Heart right ventricle (tissue), 16 donors: ENCODE measurements around the gene TNPO2. TPM values are rescaled to one million over a fixed set of nuclear protein-coding genes. Genes with fewer than 3 reads are reported as not detected.

ENCODE experiments used
- ATAC-seq, 8 donors: fragments of 200-7000 bp; cut with Tn5 transposase; one replicate each; pipeline ENCODE4 v1.9.1; 2020; ENCODE audit warnings: mild to moderate bottlenecking in 8 of 8, moderate library complexity in 8 of 8, moderate number of reproducible peaks in 1 of 8
- DNase-seq, 2 donors: peaks; one replicate each; pipeline ENCODE4 v3.0.0-alpha.2; 2020
- H3K27ac ChIP-seq, 10 donors: fragments of 200-600 bp; sonication (generic) in 2 of 10; one replicate each; pipeline versions ENCODE4 v1.5.0 to v1.8.0; 2020 to 2022; ENCODE audit warnings: mild to moderate bottlenecking in 3 of 10
- H3K27me3 ChIP-seq, 7 donors: fragments of 200-600 bp; one replicate each; pipeline ENCODE4 v1.8.0; 2021 to 2022; ENCODE audit warnings: mild to moderate bottlenecking in 2 of 7
- H3K36me3 ChIP-seq, 9 donors: fragments of 200-600 bp; sonication (generic) in 1 of 9; one replicate each; pipeline versions ENCODE4 v1.5.0 to v1.8.0; 2020 to 2022; ENCODE audit warnings: mild to moderate bottlenecking in 2 of 9
- H3K4me1 ChIP-seq, 9 donors: fragments of 200-600 bp; sonication (generic) in 1 of 9; one replicate each; pipeline versions ENCODE4 v1.5.0 to v1.8.0; 2020 to 2022; ENCODE audit warnings: mild to moderate bottlenecking in 4 of 9
- H3K4me3 ChIP-seq, 10 donors: fragments of 200-600 bp; sonication (generic) in 2 of 10; one replicate each; pipeline versions ENCODE4 v1.5.0 to v1.8.0; 2020 to 2022; ENCODE audit warnings: mild to moderate bottlenecking in 7 of 10, moderate library complexity in 2 of 10
- H3K9me3 ChIP-seq, 11 donors: fragments of 200-600 bp in 10 of 11; sonication (generic) in 2 of 11; one replicate each; pipeline versions ENCODE4 v1.5.0 to v1.8.0; 2013 to 2022; ENCODE audit warnings: mild to moderate bottlenecking in 2 of 11, control low read depth in 1 of 11, moderate library complexity in 1 of 11
- CTCF ChIP-seq, 9 donors: fragments of 200-600 bp; sonication (generic) in 2 of 9; IDR thresholded peaks; one replicate each; pipeline versions ENCODE4 v1.5.0 to v1.8.0; 2021 to 2022; ENCODE audit warnings: antibody characterized with exemption in 9 of 9, mild to moderate bottlenecking in 5 of 9, moderate library complexity in 1 of 9
- WGBS, 2 donors: extraction: QIAGEN DNeasy Blood & Tissue Kit; methylation state at CpG; one replicate each; pipeline ENCODE4 v1.1.7; 2013; ENCODE audit warnings: inconsistent platforms in 1 of 2; 5-methylcytosine and 5-hydroxymethylcytosine counted together
- intact Hi-C, 10 donors: fragments of 100-400 bp; cut with DNase I; formaldehyde crosslinking; loops; one replicate each; pipeline versions ENCODE4 v1.11.1 to v1.14.2; 2022
- polyA plus RNA-seq, 2 donors: library from polyadenylated mRNA; stranded (reverse); fragments of 200-250 nt; gene quantifications; one replicate each; pipeline ENCODE4 v1.2.3, GENCODE V29; 2013
- total RNA-seq, 10 donors: library from RNA; stranded (reverse); fragmentation: NEBNext Ultra II Directional in 3 of 10; extraction: Animal tissue kit (Norgen Biotek cat#: 25700) in 3 of 10; gene quantifications; one replicate each; pipeline versions ENCODE4 v1.2.1 to v1.2.4, GENCODE V29; 2021 to 2023
- donor health status: Arrhythmogenic right ventricular cardiomyopathy.
- donor health status: ischemic (EF 13 %, LVEDD 7.1; RV severe dilation, severe dysfunction).
- donor health status: healthy with polysubstance abuse.
- donor health status: DM: no; HTN: yes; CAD: no.
- donor health status: DM: no; HTN: no; CAD: no.
- donor health status: ischemic (EF 25% LVEDD 6.9; RV normal size, moderate dysfunction).
- donor health status: ischemic (EF 25% LVEDD 5.7; RV mildly dilated, moderate dysfunction).
- donor health status: healthy.
- donor health status: DM: yes; HTN: yes; CAD: no.
- donor health status: Ischemic cardiomyopathy.
- donor health status: ischemic (EF 35%, LVEDD 5.7; RV mildly dilated, moderate dysfunction).
- donor health status: nonischemic (EF 11% LVEDD 7.7; RV severe dilation, severe dysfunction).
- donor health status: DM: yes; HTN: yes; CAD: no.
- donor health status: PGD.
- donor health status: ischemic (EF 29% LVEDD 5.4; RV normal size, mild dysfunction).
- donor health status: nonischemic (EF 23%, LVEDD 6.1; RV moderate dilation, normal function).

The TNPO2 gene
- total and polyA plus RNA-seq, 12 donors: 17.3 to 51.1 (median 40.7) TPM

DNA sequence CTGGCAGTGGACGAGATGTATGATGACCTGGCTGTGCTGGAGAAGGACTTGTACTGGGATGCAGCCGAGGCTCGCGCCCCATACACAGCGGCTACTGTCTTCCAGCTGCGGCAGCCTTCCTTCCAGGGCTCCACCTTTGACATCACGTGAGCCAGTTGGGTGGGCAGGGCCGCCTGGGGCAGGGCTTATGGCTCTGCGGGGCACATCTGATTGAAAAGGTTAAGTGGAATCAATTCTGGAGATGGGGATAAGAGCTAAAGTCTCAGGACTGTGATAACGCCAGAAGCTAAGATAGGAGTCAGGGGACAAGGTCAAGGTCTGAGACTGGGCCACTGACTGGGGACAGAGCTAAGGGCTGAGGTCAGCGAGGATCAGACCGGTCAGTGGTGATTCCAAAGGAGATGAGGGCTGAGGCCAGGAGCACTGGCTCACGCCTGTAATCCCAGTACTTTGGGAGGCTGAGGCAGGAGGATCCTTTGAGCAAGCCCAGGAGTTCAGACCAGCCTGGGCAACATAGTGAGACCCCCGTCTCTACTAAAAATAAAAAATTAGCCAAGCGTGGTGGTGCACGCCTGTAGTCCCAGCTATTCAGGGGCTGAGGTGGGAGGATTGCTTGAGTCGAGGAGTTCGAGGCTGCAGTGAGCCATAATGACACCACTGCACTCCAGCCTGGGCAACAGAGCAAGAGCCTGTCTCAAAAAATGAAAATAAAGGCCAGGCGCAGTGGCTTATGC is 32.6 kb upstream of the TNPO2 start:
- peaks cover 0 to 26% (median 9%) of the 10 kb centered on the region in 7 donors for H3K27me3 ChIP-seq
- H3K4me1 ChIP-seq: peaks cover 0 to 19% (median 11%) of the 10 kb centered on the region in 9 donors
- ATAC-seq: no peak
- peaks cover 0 to 2% (median 0%) of the 10 kb centered on the region in 9 donors for H3K36me3 ChIP-seq
- intact Hi-C loops: loop anchor here in 3 of 10 donors (5.0 kb wide), 3 partner anchors 39 to 91 kb away; no protein-coding TSS in a partner anchor
- TF ChIP-seq CTCF (IDR thresholded peaks at IDR 0.05): no peak
- H3K27ac ChIP-seq: no peak overlapping the region
- no peak overlapping the region for H3K4me3 ChIP-seq
- no peak for DNase-seq
- 78 to 82% methylated on average over 19 of the region's 19 CpGs for WGBS, 2 donors
- H3K9me3 ChIP-seq: no peaks in the 10 kb centered on the region

DNA sequence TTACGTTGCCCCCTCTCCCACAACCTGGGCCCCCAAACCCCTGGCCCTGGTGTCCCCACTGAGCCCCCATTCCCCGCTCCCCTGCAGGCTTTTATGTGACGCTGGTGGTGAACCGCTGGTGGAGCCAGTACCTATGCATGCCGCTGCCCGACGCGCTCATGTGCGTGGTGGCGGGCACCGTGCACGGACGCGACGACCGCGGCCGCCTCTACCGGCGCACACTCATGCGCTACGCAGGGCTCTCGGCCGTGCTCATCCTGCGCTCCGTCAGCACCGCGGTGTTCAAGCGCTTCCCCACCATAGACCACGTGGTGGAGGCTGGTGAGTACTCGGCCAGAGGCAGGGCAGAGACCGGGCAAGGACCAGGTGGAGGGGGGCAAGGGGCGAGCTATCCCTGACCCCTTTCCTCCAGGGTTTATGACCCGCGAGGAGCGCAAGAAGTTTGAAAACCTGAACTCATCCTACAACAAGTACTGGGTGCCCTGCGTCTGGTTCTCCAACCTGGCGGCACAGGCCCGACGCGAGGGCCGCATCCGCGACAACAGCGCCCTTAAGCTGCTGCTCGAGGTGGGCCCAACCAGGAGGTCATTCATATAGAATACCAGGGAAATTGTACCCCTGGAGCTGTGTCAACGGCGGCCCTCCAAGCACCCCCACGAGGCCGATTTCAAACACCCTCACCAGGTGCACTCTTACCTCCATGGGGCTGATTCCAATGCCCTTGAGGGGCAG is 30.9 kb upstream of the TNPO2 start:
- intact Hi-C loops: loop anchor here in 3 of 10 donors (5.0 kb wide), 3 partner anchors 37 to 93 kb away; no protein-coding TSS in a partner anchor
- 66% methylated on average over 50 of the region's 50 CpGs for WGBS, 2 donors
- DNase-seq (no peak), ATAC-seq (no peak)
- no peak for TF ChIP-seq CTCF (IDR thresholded peaks at IDR 0.05)
- Histone ChIP-seq H3K9me3 (no peaks in the 10 kb centered on the region), H3K4me3 (no peak overlapping the region), H3K27me3 (peaks cover 0 to 42% (median 26%) of the 10 kb centered on the region in 7 donors), H3K27ac (no peak overlapping the region), H3K4me1 (peaks cover 0 to 13% (median 11%) of the 10 kb centered on the region in 9 donors), H3K36me3 (no peaks in the 10 kb centered on the region)

DNA sequence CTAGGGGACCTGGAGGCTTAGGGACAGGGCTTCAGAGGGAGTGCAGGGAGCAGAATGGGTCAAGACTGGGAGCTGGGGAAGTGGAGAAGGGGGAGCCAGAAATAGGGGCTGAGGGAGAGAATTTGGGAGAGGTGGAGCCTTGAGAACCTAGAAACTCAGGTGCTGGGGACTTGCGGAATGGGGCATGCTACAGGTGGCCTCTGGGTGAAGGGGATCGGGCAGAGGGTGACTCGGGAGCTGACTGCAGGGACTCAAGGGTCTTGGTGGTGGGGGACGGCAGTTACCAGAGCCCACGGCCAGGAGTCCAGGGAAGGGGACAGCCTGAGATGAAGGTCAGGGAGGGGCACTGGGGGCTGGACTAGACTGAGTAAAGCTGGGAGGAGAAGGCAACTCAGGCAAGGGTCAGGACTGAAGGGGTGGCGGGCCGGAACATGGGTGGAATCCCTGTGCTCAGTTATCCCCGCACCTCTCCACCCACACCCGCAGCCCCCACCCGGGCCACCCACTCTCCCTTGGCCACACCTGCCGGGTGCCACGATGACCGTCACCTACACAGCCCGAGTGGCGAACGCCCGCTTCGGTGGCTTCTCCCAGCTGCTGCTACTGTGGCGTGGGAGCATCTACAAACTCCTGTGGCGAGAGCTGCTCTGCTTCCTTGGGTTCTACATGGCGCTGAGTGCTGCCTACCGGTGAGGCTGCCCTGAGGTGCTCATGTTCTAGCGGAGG is 28.5 kb upstream of the TNPO2 start:
- Histone ChIP-seq H3K4me1 (peaks cover 0 to 4% (median 2%) of the 10 kb centered on the region in 9 donors), H3K4me3 (no peak overlapping the region), H3K27me3 (peaks cover 0 to 50% (median 29%) of the 10 kb centered on the region in 7 donors), H3K27ac (no peak overlapping the region), H3K36me3 (peaks cover 0 to 13% (median 8%) of the 10 kb centered on the region in 9 donors), H3K9me3 (peaks cover 0 to 8% (median 0%) of the 10 kb centered on the region in 11 donors)
- intact Hi-C loops: no loop called here
- ATAC-seq (no peak), DNase-seq (no peak)
- 83% methylated on average over 23 of the region's 23 CpGs for WGBS, 2 donors
- no peak for TF ChIP-seq CTCF (IDR thresholded peaks at IDR 0.05)

GRCh38 chr19:12751635-12752034 is 27.9 kb upstream of the TNPO2 start, which contains the start of gene BEST2:
Gene BEST2, plus strand, starts transcription at chr19:12751791. Its CDS starts 802 bp downstream, at chr19:12752593.
- WGBS, 2 donors: 50 to 51% methylated on average over 14 of the region's 14 CpGs
- peaks cover 0 to 9% (median 0%) of the 10 kb centered on the region in 11 donors for H3K9me3 ChIP-seq
- H3K27ac ChIP-seq: no peak within 1 kb of the TSS
- intact Hi-C loops: no loop called here
- no peak within 1 kb of the TSS for H3K4me3 ChIP-seq
- peaks cover 0 to 19% (median 12%) of the 10 kb centered on the region in 9 donors for H3K36me3 ChIP-seq
- H3K27me3 ChIP-seq: peaks cover 0 to 50% (median 29%) of the 10 kb centered on the region in 7 donors
- ATAC-seq: no peak
- DNase-seq: no peak
- no peak for TF ChIP-seq CTCF (IDR thresholded peaks at IDR 0.05)
- H3K4me1 ChIP-seq: no peaks in the 10 kb centered on the region
